HG03521 (cell line): ENCODE results near the gene ANKRD49.

Experiments
- ATAC-seq: cut with Tn5 transposase; IDR thresholded peaks from one replicate; pipeline ENCODE4 v1.9.1; 2021; ENCODE audit warnings: mild to moderate bottlenecking, moderate library complexity; ENCODE audit not compliant: unreplicated experiment

The ANKRD49 gene, protein sequence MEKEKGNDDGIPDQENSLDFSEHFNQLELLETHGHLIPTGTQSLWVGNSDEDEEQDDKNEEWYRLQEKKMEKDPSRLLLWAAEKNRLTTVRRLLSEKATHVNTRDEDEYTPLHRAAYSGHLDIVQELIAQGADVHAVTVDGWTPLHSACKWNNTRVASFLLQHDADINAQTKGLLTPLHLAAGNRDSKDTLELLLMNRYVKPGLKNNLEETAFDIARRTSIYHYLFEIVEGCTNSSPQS

DNA sequence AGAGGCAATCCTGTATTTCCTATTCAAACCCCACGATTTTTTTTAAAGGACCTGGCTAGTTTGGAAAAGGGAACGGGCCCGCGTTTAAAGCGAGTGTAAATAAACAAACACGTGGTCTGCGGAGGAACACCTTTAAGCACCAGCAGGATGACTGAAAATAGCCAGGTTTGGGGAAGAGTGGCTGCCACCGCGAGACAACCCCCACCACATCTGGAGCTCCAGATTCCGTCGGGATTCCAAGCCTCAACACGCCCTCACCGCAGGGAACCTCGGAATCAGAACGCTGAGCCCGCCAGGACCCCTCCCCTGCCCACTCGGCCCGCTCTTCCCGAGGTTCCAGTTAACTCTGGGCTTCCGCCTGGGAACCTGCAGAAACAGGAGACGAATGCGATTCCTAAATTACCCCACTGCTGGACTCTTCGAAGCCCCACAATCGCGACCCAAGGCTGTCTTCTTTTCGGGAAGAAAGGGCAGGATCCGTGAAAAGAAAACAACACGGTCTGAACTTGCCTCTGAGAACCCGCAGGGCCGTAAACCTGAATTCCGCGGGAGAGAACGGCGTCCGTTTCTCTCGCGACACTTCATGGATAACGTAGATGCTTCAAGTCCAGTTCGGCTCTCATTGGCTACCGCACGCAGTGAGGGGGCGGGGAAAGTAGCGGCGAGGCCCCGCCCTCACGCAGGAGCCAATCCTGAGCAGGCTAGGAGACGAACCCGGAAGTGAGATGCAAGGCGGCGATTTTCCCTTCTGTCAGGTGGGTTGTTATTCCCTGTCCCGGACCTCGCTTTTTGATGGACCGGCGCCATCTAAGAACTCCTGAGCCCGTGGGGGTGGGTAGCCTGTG is at the start of gene ANKRD49, which contains the start of gene MRE11:
Gene ANKRD49, plus strand, starts transcription at position 704 of the 845 bp plus-strand sequence. CDS start 2,710 bp downstream, outside the sequence.
Gene MRE11, minus strand, starts transcription at position 564 of the 845 bp plus-strand sequence. CDS start 1,043 bp downstream, outside the sequence.
- ATAC-seq = peak; percentile 99

DNA sequence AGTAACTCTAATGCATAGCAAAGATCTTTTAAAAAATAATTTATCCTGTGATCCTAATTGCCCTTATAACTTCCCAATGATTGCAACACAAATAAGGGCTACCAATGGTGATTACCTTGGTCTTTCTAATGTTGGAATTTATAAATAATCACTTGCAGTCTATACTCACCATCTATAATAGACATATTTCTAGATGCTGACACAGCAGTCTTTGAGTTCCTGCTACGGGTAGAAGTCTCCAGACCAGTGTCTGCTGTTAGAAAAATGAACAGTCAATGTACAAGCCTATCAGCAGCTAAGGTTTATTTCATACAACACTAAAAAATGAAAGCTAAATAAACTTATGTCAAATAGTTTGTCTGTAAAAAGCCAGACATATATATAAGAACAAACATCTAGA is 48.1 kb upstream of the ANKRD49 start:
- ATAC-seq = no peak

DNA sequence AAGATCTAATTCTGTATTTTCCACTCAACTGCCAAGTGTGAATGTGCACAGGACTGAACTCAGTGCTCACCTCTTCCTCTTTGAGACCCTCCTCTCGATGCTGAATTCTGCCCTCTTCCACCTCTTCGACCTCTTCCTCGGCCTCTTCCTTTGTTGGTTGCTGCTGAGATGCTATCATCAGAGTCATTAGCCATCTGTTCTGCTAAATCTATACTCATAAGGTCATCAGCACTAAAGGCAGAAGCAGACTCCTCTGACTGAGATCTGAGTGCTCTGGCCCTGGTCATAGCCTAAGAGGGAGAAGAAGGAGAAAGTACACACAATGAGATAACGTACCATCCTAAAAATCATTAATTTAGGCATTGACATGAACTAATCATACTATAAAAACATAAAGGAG is 46.6 kb upstream of the ANKRD49 start:
- ATAC-seq = no peak

DNA sequence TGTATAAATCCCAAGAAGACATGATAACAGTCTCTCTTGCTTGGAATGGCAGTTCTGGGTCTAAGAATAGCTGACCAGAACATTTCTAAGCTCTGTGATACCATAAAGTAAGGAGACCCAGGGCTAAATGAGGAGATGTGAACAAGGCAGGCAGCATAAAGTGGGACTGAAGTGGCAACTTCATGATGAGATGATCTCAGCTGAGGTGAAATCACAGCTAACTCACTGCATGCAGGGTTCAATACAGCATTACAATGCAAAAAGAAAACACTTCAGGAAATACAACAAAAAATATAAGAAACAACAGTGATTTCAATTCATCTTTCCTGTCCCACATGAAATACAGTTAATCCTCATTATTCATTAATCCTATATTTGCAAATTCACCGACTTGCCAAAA is 44.8 kb upstream of the ANKRD49 start:
- ATAC-seq = no peak

DNA sequence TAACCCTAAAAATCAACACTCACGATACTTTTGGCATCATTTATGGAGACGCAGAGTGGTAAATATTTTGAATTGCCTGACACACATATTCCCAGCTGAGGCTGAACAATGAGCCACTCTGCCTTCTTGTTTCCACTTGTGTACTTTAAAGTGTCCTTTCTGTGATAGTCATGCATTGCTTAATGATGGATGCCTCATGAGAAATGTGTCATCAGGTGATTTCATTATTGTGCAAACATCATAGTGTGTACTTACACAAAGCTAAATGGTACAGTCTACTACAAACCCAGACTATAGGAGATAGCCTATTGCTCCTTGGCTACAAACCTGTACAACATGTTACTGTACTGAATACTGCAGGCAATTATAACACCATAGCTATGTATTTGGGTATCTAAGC is 44.3 kb upstream of the ANKRD49 start:
- ATAC-seq = no peak

DNA sequence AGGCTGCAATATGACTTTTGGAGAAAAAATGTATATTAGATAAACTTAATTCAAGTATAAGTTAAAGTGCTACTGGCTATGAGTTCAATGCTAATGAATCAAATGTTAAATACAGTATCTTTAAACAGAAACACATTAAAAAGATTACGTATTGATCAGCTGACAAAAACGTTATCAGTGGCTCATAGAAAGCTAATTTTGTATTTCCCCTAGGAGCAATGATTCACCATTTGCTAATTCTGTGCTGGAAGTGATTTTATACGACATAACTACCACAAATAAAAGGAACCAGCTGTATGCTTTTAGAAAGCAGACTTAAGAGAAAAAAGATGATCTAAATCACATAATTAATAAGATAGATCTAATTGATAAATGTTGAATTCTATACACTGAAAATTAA is 43.7 kb upstream of the ANKRD49 start:
- ATAC-seq = no peak

DNA sequence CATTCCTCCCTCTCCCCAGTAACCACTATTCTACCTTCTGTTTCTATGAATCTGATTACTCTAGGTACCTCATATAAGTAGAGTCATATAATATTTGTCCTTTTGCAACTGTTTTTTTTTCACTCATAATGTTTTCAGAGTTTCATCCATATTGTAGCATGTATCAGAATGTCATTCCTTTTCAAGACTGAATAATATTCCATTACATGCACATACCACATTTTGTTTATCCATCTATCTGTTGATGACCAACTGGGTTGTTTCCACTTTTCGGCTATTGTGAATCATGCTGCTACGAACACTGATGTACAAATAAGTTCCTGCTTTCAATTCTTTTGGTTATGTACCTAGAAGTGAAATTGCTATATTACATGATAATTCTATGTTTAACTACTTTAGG is 40.8 kb upstream of the ANKRD49 start:
- no peak for ATAC-seq

DNA sequence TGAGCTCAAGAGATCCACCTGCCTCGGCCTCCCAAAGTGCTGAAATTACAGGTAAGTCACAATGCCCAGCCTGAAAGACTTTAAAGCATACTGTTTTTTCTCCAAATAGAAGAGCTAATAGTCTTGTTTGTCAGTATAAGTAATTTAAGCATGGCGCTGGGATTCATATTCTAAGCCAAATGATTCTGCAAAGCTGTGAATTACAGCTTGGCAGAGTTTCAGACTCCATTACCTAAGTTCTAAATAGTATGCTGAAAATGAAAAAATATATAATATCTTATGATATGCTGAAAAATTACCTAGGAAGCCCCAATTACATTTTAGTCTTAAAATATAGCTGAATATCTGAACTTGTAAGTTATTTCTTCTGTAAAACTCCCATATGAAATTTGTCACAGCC is 39.5 kb upstream of the ANKRD49 start:
- ATAC-seq = no peak

DNA sequence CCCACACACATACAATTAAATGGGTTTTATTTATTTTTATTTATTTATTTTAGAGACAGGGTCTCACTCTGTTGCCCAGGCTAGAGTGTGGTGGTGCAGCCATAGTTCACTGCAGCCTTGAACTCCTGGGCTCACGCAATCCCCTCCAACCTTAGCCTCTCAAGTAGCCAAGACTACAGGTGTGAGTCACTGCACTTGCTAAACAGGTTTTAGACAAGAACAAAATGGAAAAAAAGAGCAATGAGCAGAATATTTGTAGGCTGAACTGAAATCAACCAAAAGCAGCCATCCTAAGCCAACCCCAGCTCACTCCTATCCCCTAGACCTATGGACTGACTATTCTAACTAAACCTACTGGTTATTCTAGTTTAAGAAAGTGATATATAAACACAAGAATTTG is 37.9 kb upstream of the ANKRD49 start:
- ATAC-seq = no peak

DNA sequence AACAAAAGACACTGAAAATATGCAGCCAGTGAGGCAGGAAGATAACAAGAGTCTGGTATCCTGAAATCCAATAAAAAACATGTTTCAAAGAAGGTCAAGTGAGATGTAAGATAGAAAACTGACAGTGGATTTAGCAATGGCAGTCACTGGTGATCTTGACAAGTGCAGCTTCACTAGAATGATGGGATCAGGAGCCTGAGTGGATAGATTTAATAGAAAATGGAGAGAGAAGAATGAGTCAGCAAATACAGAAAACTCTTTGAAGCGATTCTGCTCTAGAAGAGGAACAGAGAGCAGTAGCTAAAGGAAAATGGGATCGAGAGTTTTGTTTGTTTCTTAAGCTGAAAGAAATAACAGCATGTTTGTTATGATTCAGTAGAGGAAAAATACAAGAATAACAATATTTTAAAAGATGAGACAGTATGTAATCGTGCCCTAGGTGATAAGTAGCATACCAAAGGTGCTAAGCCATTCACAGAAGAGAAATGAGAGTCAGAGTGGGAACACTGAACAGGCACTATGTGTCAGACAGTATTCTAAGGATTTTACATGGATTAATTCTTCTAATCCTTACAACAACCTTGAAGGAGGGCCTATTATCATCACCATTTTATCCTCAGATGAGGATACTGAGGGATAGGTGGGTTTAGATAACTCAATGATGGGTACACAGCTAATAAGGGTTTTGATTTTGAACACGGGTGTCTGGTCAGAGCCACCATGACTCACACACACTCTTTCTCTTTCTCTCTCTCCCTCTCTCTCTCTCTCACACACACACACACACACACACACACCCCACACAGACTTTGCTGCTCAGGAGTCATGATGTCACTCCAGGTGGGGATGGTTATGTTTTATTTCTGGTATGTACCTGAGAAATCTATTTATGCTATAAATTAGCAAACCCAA is 36.4 kb upstream of the ANKRD49 start:
- ATAC-seq = no peak

DNA sequence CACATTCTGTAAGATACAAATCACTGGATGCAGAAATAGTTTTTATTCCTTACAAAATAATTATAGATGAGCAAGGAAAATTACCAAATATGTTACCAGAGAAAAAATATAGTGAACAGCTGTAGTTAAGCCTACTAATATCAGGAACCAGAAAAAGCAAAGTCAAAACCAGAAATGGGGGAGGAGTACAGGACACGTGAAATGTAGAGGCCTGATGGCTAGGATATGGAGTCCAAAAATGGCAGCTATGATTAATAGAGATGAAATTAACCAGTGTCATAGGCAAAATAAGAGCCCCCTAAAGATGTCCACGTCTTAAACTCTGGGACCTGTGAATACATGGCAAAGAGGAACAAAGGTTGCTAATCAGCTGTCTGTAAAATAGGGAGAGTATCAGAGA is 34.2 kb upstream of the ANKRD49 start:
- ATAC-seq = no peak

DNA sequence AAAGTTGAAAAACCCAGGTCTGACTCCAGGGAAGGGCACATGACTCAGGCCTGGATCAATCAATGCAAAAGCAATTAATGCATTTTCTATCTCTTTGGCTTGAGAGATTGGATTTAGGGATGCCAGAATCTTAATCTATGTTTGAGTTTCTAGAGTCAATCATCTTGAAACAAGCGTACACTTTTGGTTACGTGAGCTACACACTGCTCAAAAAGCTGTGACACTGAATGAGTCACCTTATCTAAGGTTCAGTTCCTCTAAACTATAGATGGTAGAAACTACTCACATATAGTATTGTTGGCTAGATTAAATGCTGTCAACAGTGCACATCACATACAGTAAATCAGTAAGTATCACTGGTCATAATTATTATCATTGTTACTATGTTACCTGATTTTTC is 24.4 kb upstream of the ANKRD49 start:
- peak; percentile 87 for ATAC-seq

DNA sequence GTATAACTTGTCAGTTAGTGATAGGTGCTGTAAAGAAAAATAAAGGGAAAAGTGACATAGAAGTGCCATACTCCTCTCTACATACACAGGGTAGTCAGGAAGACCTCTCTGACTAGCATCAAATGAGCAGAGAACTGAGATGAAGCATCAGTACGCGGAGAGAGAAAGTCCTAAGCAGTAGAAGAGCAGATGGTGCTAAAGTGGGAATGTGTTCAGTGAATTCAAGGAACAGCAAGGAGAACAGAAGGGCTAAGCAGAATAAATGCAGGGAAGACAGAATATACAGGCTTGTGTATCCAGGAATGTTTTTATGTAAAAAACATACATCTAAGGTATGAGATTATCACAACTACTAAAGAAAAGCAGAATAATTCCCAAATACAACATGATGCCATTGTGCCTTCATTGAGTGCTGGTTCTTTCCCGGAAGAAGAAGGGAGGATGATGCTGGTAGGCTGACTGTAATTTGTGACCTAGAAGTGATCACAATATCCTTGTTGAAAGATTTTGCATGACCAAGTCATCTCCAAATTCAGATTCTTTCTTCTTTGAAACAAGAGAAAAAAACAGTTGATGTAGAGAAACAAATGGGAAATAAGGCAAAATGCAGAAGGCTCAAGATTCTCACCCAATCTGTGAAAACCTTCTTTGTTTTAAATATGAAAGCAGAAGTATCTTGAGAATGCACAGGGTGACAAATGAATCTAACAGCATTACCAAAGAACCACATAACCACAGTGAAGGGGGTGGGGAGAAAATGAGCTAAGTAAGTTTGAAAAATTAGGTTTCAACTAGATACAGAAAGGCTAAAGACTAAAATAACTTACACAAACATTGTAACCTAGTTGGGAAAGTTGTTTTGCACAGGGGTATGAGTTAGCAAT is 20.6 kb upstream of the ANKRD49 start:
- peak; percentile 76 for ATAC-seq

DNA sequence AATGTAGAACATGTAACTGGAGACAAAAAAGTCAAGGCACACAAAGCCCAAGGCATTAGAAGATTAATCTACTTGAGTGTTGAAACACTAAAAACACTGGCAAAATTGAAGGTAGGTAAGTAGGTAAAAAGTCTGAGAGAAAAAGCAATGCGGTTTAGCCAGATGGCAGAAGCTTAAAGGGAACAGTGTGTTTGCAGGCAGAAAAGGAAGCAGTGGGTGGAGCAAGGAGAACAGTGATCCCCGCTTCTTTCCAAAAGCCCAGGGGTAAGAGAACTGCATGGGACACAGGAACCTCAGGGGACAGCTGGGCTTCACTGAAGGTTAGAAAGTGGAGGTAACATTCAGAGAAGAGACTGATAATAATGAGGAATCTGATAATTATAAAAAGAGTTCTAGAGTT is 16.2 kb upstream of the ANKRD49 start:
- ATAC-seq = no peak

DNA sequence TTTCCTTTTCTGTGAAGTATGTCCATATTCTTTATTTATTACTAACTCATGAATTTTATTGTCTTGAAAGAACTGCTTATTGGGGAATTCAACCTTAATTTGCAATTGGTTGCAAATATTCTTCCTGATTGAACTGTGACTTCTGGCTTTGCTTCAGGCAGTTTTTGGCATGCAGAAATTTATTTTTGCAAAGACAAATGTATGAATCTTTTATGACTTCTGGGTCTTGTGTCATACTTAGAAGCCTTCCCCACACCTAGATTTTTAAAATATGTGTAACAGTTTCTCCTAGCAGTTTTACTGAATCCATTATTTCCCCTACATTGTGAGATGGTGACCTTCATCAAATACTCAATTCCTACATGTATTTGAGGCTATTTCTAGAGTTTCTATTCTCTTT is 12.4 kb upstream of the ANKRD49 start:
- no peak for ATAC-seq

DNA sequence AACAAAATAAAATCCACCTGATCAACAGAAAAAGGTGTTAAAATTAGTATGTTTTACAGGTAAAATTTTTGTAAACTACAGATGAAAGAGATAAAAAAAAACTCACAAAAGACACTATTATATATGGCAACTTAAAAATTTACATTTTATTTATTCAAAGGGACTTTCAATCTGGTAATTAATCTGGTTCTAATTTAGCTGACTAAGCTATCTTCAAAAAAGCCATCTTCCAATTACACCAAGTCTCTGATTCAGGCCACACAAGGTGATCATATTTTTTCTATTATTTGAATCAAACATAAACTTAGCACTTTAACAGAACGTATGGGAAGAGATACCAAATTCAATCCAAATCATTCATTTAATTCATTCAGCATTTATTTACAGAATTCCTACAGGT is 7.7 kb upstream of the ANKRD49 start:
- no peak for ATAC-seq

DNA sequence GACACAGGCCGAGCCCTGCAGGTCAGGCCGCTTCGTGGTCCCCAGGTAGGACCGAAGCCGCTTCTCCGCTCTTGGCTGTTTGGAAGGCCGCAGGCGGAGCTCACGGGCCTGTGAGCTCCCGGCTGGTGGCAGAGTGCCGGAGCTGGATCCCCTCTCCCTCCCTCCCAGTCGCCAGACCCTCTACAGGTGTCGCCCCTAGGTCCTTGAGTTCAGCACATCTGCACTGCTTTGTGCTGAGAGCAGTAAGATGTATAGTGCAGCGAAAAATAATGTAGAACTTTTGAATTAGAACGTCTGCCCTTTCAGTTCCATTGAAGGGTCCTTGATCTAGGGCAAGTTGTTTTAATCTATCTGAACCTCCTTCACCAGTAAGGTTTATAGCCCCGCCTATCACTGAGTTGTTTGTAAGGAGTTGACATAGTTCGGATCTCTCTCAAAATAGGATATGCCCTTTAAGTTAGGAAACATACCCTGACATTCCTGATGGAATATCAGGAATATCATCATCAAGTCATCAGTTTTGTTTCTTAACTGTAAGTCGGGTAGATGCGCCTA is 419 bp downstream of the ANKRD49 start:
- ATAC-seq = peak; percentile 60

DNA sequence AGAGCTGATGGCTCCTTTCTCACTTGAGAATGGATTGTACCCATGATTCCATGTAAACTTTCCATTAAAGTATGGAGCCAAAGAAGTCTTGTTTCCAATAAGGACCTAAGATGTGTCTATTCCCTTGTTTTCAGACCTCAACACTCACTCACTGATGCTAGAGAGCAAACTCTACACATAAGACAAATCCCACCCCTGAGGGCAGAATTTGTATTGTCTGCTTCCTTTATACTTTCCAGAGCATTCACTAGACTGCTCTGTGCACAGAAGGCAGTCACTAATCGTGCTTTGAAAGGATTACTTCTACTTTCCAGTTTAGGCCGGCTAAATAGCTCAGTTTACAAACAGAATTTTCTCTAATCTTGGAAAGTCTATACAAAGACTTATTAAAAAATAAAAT is 6.4 kb downstream of the ANKRD49 start:
- no peak for ATAC-seq

DNA sequence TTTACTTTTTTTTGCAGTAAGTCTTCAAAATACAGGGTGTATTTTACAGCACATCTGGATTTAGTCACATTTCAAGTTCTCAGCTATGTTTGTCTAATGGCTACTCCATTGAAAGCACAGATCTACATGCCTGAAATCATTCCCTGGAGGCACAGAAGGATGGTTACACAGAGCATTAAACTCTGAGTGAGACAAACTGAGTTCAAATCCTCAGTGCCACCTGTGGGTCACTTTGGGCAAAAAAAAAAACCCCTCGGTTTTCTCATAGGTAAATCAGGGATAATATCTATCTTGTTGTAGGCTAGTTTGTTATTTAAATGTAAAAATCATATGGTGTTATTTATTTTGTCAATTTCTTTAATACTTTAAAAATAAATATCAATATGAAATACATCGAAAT is 7.7 kb downstream of the ANKRD49 start:
- ATAC-seq = no peak

DNA sequence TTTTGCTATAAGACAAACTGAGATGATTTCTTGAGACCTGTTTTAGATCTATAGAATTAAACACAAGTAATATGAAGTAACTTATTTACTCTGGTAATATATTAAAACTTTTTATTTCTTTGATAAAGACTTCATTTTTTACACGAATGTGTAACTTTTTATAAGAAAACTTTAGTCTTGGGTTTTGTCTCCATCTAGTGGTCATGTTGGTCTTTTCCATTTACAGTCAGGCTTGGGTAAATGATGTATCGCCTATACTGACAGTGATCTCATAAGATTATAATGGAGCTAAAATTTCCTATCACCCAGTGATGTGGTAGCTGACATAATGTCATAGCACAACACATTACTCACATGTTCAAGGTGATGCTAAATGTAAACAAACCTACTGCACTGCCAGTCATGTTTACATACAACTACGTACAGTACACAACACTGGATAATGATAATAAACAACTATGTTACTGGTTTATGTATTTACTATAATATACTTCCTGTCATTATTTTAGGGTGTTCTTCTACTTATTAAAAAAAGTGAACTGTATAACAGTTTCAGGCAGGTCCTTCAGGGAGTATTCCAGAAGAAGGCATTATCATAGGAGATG is 11.0 kb downstream of the ANKRD49 start:
- ATAC-seq = peak; percentile 52
